COLO668 (cell line): Measurements from ENCODE around the gene SCAND1.
A peak's percentile ranks its signal among the peaks of the same experiment; 100 is the strongest.
"Not testable (repeated sequence)": the region's sequence is repeated elsewhere in the genome, so short reads cannot be mapped to it uniquely, and the experiment has no call there.

ENCODE experiments used
- DNase-seq: peaks from one replicate; lab custom pipeline; 2025; ENCODE audit not compliant: unreplicated experiment; lab: John Stamatoyannopoulos, UW

SCAND1 gene

DNA sequence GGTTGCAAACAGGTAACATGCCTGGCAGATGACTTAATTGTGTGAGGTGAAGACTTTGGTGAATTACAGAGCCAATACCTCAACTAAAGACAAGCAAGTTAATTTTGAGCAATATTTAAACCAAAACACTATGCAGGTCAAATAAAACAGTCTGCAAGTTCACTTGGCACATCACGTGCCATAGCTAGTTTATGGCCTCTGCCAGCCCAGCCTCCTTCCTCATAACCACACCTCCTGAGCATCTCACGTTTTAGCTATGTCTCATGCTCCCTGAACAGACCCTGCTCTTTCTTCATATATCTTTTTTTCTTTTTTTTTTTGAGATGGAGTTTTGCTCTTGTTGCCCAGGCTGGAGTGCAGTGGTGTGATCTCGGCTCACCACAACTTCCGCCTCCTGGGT, 9.6 kb upstream of the SCAND1 start:
- DNase-seq: no peak

DNA sequence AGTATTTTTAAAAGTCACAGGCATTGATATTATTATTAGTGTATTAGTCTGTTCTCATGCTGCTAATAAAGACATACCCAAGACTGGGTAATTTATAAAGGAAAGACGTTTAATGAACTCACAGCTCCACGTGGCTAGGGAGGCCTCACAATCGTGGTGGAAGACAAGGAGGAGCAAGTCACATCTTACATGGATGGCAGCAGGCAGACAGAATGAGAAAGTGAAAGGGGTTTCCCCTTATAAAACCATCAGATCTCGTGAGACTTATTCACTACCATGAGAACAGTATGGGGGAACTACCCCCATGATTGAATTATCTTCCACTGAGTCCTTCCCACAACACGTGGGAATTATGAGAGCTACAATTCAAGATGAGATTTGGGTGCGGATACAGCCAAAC, 5.0 kb upstream of the SCAND1 start:
- not testable (repeated sequence) for DNase-seq

DNA sequence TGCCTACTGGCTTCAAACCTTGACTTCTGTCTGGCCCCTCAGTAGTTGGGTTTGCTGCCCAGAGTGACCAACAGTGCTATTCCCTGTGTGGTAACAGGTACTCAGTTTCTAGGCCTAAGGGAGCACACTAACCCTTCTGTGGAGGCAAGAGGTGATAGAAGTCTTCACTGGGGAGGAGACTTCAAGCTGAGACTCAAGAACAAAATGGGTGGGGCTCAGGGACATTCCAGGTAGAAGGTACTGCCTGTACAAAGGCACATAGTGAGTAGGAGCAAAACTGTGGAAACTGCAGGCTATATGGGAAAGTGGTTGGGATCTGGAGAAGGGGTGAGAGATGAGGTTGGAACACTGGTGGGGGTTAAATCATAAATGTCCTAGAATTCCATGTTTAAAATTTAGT, 2.3 kb upstream of the SCAND1 start:
- DNase-seq: no peak

DNA sequence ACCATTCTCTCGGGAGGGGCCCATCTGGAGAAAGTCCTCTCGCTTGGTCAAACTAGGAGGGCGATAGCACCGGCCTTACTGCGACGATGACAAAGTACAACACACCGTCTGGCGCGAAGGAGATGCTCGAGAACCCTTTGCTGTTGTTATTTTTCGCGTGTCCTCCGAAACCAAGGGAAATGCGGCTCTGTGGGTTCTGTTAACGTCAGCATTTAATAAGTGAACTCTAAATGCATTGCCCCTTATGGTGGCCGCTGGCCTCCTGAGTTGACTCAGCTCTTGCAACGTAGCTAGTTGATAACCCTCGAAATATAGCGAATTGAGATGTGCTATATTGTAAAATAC, 577 bp upstream of the SCAND1 start:
- no peak for DNase-seq

DNA sequence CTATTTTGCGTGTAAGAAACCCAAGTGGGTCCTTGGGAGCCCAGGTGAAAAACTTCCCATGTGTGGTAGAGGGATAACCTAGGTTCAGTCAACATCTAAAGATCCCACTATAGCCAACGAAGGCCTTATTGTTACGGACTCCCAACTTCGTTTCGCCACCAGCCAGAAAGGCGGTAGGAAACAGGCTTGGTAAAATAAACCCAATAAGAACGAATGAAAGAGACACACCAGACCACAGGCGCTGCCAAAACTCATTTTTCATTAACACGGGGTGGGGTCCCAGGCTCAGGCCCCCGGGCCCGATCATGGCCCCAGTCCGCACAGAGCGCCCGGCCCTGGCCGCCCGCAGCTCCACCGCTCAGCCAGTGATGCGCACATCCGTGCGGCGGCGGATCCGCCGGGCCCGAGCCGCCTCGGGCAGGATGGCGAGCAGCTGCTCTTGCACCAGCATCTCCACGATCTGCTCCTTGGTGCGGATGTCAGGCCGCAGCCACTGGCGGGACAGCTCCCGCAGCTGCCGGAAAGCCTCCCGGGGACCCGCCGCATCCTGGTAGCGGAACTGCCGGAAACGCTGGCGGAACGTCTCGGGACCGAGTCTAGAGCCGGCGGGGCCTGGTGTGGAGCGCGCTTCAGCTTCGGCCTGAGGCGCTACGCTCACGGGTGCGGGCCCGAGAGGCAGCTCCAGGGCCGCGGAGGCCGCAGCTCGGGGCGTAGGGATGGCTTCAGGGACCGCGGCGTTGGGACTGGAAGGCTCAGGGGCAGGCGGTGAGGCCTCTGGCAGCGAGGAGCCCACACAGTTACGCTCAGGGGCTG, 709 bp downstream of the SCAND1 start:
- DNase-seq: peak; percentile 72

DNA sequence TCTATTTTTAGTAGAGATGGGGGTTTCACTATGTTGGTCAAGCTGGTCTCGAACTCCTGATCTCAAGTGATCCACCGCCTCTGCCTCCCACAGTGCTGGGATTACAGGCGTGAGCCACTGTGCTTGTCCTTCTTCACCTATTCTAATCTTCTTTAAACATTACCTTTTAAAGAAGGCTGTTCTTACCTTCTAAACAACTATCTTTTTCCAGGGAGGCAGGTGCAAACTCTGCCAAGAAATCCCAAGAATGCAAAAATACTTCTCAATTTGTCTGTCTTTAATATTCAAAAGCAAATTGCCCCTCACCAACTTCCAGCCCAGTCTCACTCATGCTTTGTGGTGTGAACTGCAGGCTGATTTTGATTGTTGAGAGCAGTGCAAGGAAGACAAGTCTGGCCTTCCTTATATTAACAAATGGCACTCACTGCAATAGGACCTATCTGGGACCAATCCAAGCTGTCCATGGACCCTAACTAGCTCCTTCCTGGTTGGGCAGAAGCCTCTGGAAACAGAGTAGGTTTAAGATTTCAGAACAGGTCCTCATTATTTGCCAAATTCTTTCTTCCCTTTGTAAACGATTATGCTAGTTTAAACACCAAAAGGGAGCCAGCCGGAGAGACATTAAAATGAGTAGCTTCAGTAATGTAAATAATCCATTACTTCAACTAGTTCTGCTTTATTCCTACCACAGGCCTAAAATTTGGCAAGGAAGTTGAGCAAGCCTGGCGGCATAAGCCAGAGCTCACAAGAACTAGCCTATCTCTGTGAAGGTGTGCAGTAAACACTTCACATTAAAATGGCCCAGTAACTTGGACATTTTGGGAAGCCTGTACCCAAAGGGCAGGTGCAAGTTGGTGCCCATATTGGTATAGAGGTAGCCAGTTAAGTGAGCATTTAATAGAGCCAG, 1.6 kb downstream of the SCAND1 start:
- no peak for DNase-seq

DNA sequence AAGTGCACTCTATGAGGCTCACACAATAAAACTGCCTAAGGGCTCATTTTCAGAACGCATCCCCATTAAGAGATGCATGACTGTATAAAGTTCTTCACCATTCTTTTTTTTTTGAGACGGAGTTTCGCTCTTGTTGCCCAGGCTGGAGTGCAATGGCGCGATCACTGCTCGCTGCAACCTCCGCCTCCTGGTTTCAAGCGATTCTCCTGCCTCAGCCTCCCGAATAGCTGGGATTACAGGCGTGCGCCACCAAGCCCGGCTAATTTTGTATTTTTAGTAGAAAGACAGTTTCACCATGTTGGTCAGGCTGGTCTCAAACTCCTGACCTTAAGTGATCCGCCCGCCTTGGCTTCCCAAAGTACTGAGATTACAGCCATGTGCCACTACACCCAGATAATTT, 2.2 kb downstream of the SCAND1 start:
- not testable (repeated sequence) for DNase-seq

DNA sequence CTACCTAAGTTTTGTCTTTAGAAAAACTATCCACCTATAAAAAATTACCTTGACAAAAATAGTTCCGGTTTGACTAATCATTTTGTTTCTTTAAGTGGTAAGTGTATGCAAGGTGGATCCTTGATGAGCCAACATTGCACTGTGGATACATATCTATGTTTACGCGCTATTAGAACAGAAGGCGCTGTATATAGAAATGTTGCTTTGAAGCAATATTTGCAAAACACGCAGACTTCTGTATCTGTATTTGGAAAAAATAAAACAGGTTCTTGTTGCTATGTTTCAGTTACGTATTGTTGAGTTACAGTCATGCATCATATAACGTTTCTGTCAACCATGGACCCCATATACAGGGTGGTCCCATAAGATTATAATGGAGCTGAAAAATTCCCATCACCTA, 4.2 kb downstream of the SCAND1 start:
- DNase-seq: no peak

DNA sequence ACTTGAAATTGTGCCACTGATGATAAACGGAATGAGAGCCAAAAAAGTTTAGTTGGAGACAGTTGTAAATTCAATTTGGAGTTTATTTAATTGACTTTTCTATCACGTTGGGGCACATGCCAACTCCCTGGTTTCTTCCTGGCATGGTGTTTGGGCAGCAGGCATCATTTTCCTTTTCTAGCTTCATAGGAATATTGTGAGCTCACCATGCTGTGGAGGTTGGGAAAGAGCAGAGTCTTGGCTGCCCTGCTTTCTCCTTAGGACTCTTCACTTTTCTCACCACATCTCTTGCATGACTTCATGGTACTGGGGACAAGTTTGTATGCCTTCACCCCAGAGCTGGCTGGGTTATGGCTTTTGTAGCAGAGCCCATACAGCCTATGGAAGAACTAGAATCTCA, 6.4 kb downstream of the SCAND1 start:
- DNase-seq: no peak

DNA sequence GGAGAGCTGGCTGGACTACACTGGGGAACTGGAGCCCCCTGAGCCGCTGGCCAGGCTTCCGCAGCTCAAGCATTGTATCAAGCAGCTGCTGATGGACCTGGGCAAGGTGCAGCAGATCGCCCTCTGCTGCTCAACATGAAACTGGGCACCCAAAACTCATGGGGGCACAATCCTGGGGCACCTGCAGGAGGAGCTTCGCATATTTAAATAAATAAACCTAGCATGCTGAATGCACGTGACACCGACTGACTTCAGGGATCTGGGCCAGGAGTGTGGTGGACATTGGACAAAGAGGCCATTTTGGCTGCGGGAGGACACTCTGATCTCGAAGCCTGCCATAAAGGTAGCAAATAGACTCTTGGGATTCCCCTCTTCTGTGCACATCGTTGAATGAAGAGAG, 6.8 kb downstream of the SCAND1 start:
- DNase-seq: peak; percentile 21

DNA sequence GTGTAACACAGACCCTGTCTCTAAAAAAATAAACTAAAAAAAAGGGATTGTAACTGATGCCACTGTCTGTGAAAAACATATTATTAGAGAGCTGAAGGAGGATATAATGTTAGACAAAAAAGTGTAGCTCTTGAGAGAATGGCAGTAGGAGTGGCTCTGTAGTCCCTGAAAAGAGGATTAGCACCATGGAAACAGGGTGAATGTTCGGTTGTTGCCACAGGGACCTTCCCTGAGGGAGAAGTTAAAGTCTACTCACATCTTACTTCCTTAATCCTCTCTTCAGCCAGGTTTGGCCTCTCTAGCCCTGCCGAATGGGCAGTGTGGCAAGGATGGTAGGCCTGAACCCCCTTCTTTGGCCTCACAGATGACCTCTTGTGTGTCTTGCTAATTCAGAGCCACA, 12.1 kb downstream of the SCAND1 start:
- DNase-seq: no peak

DNA sequence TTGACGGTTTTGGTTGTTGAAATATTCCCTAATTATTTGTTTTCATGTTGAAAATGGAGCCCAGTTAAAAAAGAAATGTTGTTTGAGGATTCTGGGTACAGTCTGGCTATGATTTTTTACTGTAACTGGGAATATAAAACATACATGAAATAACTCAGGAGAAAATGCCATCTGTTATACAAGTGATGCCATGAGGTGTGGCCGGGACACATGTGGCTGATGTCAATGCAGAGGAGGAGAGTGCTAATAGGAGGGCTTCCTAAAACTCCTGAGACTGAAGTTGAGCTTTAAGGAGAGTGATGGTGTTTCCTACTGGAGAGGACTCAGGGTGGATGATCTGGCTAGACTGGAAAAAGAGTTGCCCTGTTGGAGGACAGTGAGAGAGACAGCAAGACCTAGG, 12.7 kb downstream of the SCAND1 start:
- no peak for DNase-seq

DNA sequence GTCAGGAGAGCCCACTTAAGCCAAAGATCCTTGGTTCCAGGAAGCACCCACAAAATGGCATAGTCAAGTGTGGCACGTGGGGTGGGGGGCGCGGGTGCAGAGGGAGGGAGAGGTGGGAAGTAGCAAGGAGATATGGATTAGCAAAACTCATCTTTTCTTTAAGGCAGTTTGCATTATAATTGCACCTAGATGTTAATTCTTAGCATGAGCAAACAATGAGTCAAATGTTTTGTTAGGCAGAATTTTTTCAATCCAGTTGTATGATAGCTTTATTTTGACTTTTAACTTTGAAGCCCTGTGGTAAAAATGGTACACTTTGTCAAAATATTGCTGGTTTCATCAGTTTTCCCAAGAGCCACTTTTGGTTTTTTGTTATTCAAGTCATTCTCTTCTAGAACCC, 15.0 kb downstream of the SCAND1 start:
- DNase-seq: no peak

DNA sequence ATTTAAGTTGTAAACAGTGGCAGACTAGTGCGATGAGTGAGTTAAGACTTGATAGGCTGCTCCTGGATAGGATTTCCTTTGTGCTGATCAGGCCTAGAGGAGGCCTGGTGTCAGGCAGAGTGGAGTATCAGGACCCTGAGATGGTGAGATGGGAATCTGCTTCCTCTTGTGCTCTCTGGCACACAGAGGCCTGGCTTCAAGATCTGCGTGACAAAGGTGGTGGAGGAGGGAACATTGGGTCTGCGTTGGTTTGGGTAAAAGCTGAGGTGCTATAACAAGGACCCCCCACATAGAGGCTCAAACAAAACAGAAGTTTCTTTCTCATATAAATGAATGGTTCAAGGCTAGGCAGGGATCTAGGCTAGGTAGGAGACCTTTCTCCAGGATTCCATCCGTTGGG, 20.3 kb downstream of the SCAND1 start:
- DNase-seq: no peak

DNA sequence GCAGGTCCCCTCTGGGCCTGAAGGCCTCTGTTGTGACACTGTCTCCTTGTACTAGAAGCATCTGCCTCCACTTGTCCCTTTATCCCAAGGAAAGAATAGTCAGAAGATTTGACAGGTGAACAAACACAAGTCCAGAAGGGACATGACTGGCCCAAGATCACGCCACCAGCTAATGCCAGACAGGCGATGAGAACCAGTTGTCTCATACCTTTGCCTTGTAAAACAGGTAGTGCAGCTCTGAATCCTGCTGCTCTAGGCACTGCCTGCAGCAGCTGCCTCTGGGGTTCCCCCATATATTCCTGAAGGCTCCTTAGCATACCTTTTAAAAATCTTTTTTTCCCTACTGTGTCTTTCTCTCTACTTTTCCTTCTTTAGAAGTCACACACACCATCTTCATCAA, 25.0 kb downstream of the SCAND1 start:
- DNase-seq: no peak

DNA sequence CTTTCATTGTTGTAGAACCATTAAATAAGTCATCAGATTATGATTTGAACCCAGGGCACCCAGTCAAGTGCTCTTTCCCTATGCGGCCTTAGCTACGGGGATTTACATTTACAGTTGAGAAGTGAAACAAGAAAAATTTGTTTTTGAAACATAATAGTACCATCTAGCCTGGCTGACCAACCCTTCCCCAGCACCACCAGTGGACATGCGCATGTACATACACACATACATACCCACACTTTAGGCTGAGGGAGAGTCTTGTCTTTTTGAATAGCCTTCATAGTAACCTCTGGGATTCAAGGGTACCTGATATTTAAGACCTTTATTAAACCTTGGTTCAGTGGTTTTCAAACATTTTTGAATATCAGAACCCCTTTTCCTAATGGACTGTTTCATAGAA, 33.8 kb downstream of the SCAND1 start:
- DNase-seq: no peak

DNA sequence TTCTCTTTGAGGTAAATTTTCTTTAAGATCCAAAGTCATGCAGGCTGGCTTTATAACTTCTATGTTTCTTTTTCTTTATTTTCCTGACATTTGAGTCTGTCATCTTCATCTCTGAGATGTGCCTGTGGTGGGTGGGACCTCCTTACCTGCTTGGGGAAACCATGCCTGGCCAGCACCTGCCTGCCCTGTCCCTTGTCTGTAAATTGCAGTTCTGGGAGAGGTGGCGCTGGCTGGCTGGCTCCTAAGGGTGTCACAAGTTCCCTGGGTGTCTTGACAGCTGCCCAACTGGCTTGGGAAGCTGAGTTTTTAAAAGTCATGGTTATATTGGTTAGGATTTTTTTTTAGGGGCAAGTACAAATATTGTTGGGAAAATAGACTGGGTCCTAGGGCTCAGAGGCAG, 36.3 kb downstream of the SCAND1 start:
- DNase-seq: no peak

DNA sequence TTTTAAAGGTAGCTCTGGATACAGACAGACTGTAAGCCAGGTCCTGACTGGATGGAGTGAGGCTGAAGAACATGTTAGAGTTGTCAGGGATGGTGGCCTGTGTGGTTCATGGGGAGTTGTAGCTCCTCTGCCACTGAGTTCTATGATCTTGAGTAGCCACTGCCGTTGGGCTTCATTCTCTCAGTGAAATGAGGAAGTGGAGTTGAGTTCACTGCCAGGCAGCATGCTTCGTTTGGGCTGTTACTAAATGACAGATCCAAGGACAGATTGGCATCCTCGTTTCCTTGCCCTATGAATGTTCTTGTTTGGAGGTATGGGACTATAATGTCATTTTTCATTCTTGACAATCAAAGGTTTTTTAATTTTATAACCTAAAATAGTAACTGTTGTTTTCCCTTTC, 37.2 kb downstream of the SCAND1 start:
- DNase-seq: no peak

DNA sequence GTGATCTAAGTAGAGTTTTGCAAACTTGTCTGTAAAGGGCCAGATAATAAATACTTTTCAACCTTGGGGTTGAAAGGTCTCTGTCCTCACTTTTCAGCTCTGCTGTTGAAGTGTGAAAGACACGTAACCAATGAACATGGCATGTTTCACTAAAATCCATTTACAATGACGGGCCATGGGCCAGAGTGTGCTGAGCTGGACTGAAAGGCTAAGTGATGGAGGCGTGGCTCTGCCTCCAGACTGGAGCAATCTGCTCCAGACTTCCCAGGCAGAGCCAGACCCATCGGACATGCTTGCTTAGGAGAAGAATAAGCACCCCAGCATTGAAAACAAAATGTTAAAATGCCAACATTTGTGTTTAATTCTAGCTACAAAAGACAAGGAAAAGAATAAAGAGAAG, 41.4 kb downstream of the SCAND1 start:
- DNase-seq: no peak

DNA sequence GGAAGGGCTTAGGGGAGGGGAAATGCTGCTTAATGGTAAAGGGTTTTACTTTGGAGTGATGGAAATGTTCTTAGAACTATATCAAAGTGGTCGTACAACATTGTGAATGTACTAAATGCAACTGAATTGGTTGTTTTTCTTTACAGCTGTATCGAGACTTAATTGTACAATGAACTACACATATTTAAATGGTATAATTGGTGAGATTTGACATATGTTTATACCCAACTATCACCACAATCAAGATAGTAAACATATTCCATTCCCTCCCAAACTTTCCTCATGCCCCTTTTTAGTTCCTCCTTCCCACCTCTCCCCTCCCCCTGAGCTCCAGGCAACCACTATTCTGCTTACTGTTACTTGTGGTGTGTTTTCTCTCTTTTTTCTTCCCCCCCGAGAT, 44.0 kb downstream of the SCAND1 start:
- DNase-seq: no peak

DNA sequence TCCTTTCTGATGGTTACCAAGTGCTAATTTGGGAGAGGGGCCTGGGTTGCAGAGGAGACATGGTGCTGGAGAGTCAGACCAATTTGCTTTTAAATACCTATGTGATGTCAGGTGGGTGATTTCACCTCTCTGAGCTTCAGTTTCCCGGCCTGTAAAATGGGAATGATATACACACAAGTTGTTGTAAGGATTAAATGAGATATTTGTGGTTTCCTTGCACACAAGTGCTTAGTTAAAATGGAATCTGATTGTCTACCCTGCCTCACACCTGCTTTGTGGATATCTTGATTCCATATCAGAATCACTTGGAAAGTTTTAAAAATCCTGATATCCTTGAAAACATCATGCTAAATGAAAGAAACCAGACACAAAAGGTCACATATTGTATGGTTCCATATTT, 44.5 kb downstream of the SCAND1 start:
- no peak for DNase-seq

DNA sequence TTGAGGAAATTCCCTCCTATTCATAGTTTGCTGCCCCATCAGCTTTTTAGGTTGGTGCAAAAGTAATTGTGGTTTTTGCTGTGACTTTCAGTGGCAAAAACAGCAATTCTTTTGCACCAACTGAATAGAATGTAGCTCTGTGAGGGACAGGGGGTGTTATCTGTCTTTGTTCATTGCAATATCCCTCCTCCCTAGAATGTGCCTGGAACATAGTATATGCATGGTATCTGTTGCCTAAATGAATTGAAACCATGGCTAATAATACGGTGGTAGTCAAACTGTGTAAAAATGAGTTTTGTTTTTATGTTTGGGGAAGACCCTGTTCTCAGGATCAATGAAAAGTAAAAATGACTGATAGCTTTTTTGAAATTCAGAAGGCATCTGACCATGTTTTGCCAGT, 45.1 kb downstream of the SCAND1 start:
- no peak for DNase-seq
